D721Med (cell line): ENCODE measurements around the gene CLEC17A.
"Not testable (repeated sequence)": the region's sequence is repeated elsewhere in the genome, so short reads cannot be mapped to it uniquely, and the experiment has no call there.

ENCODE experiments used
- DNase-seq: peaks from one replicate; pipeline ENCODE4 v3.0.0; 2011; ENCODE audit warnings: low spot score; ENCODE audit not compliant: insufficient read length
- FAIRE-seq: peaks from 2 replicates; lab custom pipeline; 2011; peaks lifted over from hg19 to GRCh38; lab: Jason Lieb, UNC
- TF ChIP-seq, protein P1 (sequence below): IDR thresholded peaks from 2 replicates; pipeline ENCODE4 v1.5.1; 2012; ENCODE audit warnings: mild to moderate bottlenecking, control low read depth; ENCODE audit not compliant: insufficient read depth; ENCODE audit errors: missing control alignments

The CLEC17A gene, protein sequence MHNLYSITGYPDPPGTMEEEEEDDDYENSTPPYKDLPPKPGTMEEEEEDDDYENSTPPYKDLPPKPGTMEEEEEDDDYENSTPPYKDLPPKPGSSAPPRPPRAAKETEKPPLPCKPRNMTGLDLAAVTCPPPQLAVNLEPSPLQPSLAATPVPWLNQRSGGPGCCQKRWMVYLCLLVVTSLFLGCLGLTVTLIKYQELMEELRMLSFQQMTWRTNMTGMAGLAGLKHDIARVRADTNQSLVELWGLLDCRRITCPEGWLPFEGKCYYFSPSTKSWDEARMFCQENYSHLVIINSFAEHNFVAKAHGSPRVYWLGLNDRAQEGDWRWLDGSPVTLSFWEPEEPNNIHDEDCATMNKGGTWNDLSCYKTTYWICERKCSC

DNA sequence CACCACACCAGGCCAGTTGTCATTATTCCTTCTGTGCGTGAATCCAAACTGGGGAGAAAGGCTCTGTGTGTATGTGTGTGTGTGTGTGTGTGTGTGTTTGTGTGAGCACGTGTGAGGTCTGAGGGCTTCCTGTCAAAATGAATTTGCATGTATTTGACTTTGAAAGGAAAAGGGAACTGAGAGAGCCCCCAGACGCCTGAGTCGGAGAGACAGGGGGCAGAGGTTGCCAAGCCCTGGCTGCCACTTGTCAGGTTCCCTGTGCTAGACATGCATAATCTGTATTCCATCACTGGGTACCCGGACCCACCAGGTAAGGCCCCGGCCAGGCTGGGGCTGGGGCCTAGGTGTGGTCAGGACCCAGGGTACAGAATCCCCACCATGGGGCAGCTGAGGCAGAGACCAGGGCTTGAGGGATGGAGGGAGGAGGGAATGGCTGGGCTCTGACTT, at the start of gene CLEC17A:
CLEC17A (plus strand) TSS at position 191 of the 447 bp plus-strand sequence; CDS start at position 268, 77 bp downstream.
- FAIRE-seq, result no peak
- TF ChIP-seq, protein P1, sequence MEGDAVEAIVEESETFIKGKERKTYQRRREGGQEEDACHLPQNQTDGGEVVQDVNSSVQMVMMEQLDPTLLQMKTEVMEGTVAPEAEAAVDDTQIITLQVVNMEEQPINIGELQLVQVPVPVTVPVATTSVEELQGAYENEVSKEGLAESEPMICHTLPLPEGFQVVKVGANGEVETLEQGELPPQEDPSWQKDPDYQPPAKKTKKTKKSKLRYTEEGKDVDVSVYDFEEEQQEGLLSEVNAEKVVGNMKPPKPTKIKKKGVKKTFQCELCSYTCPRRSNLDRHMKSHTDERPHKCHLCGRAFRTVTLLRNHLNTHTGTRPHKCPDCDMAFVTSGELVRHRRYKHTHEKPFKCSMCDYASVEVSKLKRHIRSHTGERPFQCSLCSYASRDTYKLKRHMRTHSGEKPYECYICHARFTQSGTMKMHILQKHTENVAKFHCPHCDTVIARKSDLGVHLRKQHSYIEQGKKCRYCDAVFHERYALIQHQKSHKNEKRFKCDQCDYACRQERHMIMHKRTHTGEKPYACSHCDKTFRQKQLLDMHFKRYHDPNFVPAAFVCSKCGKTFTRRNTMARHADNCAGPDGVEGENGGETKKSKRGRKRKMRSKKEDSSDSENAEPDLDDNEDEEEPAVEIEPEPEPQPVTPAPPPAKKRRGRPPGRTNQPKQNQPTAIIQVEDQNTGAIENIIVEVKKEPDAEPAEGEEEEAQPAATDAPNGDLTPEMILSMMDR, result no peak
- DNase-seq, result no peak

DNA sequence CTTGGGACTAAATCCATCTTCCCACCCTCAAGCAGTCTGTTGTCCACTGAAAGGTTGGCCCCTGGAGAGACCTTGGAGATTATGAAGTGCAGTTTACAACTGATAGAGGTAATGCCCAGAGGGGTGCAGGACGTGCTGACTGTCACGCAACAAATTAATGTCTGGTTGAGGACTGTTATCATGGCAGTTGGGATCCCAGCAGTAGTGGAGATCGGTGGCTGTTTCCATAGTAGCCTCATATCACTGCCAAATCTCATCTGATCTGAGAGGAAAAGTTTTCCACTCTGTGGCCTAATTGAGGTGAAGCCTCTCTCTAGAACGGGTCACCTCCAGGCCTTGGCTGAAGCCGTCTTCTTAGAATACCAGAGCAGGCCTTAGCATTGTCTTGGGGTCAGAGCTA, 49.4 kb upstream of the CLEC17A start:
- no peak for DNase-seq
- TF ChIP-seq, protein P1, result no peak
- no peak for FAIRE-seq

DNA sequence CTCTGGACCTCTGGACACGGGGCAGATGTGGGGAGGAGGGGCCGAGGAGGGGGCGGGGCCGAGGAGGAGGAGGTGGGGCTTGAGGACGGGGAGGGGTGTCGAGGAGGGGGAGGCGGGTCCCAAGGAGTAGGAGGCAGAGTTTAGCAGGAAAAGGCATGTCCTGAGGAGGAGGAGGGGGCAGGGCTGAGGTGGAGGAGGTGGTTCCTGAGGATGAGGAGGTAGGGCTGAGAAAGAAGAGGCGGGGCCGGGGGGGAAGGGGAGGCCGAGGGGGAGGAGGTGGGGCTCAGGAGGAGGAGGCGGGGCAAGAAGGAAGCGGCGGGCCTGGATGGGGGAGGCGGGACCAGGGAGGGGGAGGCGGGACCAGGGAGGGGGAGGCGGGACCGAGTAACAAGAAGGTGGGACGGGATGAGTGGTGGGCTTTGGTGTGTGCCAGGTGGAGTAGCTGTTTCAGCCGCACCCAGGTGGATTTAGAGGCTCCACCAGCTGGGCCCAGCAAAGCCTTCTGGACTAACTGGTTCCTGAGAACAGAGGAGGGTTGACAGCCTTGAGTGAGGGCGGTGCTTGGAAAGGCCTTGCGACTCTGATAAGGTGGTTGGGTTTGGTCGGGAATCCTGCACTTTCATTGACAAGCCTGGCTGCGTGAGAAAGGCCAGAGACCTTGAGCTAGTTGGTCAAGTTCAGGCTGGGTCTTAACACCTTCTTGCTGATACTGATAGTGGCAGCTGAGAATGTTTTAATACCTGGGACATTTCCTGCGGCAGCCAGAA, 45.8 kb upstream of the CLEC17A start:
- DNase-seq (no peak), FAIRE-seq (no peak)
- TF ChIP-seq, protein P1, result no peak

DNA sequence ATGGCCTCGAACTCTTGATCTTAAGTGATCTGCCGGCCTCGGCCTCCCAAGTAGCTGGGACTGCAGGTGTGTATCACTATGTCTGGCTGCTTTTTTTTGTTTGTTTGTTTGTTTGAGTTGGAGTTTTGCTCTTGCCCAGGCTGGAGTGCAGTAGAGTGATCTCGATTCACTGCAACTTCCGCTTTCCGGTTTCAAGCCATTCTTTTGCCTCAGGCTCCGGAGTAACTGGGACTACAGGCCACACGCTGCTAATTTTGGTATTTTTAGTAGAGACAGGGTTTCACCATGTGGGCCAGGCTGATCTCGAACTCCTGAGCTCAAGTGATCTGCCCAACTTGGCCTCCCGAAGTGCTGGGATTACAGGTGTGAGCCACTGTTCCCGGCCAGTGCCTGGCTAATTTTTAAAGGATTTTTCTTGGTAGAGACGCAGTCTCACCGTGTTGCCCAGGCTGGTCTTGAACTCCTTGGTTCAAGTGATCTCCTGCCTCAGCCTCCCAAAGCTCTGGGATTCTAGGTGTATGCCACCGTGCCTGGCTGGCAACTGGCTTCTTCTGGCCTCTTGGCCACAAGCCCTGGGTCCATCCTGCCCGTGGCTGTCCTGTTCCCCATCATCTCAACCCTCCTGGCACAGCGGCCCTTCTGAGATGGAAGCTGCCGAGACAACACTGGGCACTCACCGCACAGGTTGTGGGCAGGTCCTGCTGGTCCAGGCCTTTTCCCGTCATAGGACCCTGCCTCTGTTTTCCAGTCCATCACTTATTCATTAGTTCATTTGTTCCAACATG, 42.0 kb upstream of the CLEC17A start:
- no peak for FAIRE-seq
- TF ChIP-seq, protein P1, result no peak
- DNase-seq, result no peak

DNA sequence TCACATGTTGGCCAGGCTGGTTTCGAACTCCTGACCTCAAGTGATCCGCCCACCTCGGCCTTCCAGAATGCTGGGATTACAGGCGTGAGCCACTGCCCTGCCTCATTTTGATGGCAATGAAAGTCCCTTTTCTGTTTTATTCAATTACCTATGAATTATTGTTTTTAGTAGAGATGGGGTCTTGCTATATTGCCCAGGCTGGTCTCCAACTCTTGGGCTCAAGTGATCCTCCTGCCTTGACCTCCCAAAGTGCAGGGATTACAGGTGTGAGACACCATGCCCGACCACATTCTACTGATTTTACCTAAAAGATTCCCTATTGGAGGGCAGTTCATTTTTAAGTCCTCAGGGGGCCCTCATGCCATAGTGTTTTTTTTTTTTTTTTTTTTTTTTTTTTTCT, 40.9 kb upstream of the CLEC17A start:
- FAIRE-seq, DNase-seq: not testable (repeated sequence)

DNA sequence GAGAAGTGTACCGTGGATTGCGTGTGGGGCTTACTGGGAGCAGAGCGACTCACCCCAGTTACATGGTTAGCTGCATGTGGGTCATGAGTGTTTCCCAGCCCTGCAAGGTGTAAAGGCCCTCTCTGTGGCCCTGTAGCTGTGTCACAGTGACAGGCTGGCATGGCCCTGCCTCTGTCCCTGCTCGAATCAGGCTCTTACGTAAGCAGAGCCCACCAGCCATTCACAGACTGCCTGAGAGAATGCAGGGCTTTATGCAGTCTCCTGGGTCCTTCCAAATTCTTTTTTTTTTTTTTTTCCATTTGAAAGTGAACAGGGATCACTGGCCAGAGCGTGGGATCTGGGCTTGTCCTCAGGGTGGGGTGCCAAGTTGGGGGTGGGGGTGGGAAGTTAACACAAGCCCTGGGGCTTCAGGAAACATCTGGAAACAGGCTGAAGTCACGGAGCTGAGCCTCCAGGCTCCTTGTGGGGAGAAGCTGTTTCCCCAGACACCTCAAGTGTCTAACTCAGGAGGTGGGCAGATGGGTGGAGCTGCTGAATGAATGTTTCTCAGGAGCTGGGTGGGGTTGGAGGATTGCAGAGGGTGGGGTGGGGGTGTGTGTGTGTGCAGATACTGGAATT, 40.1 kb upstream of the CLEC17A start:
- FAIRE-seq (no peak), DNase-seq (no peak)
- TF ChIP-seq, protein P1, result no peak

DNA sequence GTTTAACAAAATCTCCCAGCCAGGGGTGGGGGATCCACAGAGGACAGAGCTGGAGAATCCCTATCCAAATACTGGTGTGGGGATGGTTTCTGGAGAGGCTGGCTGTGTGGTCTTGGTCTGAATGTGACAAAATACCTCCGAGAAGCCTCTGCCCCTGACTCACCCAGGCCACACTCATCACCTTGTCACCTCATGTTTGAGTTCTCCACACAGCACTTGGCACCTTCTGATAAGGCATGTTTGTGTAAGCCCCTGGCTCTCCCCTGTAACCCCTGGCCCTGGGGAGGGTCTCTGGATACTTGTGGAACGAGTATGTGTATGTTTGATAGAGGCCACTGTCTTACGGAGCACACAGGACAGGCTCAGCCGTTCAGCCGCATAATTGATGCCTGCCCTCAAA, 38.8 kb upstream of the CLEC17A start:
- TF ChIP-seq, protein P1, result no peak
- DNase-seq (no peak), FAIRE-seq (no peak)
